GM12891 (cell line): ENCODE data around the gene BIVM.

ENCODE experiments used
- PAX5 ChIP-seq: IDR thresholded peaks from 2 replicates; pipeline ENCODE4 v1.6.1; 2011; ENCODE audit warnings: low read length, moderate library complexity, mild to moderate bottlenecking; ENCODE audit not compliant: insufficient read depth, severe bottlenecking
- POLR2A ChIP-seq: IDR thresholded peaks from 2 replicates; pipeline ENCODE4 v1.6.1; 2011; ENCODE audit warnings: low read depth, low read length, control low read depth
- POLR2AphosphoS5 ChIP-seq: IDR thresholded peaks from 2 replicates; pipeline ENCODE4 v1.6.1; 2011; ENCODE audit warnings: low read depth, low read length, control low read depth
- POU2F2 ChIP-seq: IDR thresholded peaks from 2 replicates; pipeline ENCODE4 v1.6.1; 2011; ENCODE audit warnings: low read depth, mild to moderate bottlenecking, control low read depth, low read length, moderate library complexity
- SPI1 ChIP-seq: IDR thresholded peaks from 2 replicates; pipeline ENCODE4 v1.6.1; 2011; ENCODE audit warnings: low read depth, low read length, control low read depth
- TAF1 ChIP-seq: IDR thresholded peaks from 2 replicates; pipeline ENCODE4 v1.6.1; 2011; ENCODE audit warnings: low read depth, low read length, control low read depth

GRCh38 chr13:102854675-102855074 is 55.8 kb downstream of the BIVM start:
- TF ChIP-seq POLR2A, result no peak
- TF ChIP-seq POLR2AphosphoS5, result no peak
- TF ChIP-seq SPI1, result peak; percentile 50
- no peak for TF ChIP-seq POU2F2
- TF ChIP-seq TAF1, result no peak
- TF ChIP-seq PAX5, result no peak
